Measurements from ENCODE around the gene PDGFA.

The PDGFA gene

DNA sequence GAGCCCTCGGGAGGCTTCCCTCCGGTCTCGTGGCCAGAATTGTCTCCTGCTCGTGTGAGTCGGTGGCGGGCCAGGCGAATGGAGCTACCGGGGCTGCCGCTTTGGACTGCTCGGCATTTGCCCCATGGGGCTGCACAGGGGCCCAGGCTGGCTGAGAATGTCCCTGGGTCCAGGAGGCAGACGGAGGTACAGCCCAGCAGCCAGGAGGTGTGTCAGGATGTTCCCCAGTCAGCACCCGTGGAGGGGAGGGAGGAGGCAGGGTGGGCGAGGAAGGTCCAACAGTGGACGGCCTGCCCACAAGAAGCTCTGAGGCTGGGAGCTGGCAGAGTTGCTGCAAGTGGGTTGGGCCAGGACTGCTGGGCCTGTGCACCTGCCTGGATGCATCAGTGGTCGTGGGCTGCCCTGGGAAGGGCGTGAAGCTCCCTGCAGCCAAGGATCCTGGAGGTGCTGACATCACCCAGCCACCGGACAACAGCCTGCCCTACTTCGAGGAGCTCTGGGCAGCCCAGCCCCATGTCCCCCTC, 46.4 kb downstream of the PDGFA start:
- no peak overlapping the region for H3K4me2 ChIP-seq (ENCODE audit: low read length)
- no peaks in the 10 kb centered on the region for H3K9me3 ChIP-seq (ENCODE audit: control insufficient read depth, low read length)
- no peak overlapping the region for H2AFZ ChIP-seq
- peaks cover 12% of the 10 kb centered on the region for H3K4me1 ChIP-seq
- H3K9ac ChIP-seq = no peak overlapping the region
- no peaks in the 10 kb centered on the region for H3K79me2 ChIP-seq
- H3K4me3 ChIP-seq (ENCODE audit: low read depth, low read length) = no peak overlapping the region
- H3K36me3 ChIP-seq (ENCODE audit: control insufficient read depth, insufficient read depth, low read length) = no peaks in the 10 kb centered on the region
- no peak overlapping the region for H3K27ac ChIP-seq
- H3K27me3 ChIP-seq (ENCODE audit: control insufficient read depth, insufficient read depth, low read length) = no peaks in the 10 kb centered on the region
- TF ChIP-seq, protein P1, sequence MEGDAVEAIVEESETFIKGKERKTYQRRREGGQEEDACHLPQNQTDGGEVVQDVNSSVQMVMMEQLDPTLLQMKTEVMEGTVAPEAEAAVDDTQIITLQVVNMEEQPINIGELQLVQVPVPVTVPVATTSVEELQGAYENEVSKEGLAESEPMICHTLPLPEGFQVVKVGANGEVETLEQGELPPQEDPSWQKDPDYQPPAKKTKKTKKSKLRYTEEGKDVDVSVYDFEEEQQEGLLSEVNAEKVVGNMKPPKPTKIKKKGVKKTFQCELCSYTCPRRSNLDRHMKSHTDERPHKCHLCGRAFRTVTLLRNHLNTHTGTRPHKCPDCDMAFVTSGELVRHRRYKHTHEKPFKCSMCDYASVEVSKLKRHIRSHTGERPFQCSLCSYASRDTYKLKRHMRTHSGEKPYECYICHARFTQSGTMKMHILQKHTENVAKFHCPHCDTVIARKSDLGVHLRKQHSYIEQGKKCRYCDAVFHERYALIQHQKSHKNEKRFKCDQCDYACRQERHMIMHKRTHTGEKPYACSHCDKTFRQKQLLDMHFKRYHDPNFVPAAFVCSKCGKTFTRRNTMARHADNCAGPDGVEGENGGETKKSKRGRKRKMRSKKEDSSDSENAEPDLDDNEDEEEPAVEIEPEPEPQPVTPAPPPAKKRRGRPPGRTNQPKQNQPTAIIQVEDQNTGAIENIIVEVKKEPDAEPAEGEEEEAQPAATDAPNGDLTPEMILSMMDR (IDR thresholded peaks at IDR 0.05) = no peak

DNA sequence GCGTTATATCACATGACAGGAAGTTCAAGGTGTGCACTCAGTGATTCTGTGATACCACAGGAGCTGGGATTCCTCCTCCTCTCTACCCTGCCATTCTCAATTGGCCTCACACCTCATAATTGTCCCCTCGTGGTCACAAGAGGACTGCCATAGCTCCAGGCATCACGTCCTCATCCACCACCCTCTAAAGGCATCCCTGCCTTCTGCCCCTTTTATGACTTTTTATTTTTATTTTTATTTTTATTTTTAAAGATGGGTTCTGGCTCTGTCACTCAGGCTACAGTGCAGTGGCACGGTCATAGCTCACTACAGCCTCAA, 47.0 kb downstream of the PDGFA start:
- Histone ChIP-seq H3K27me3 (ENCODE audit: control insufficient read depth, insufficient read depth, low read length) (no peaks in the 10 kb centered on the region), H3K27ac (peak overlapping the region; percentile 91), H3K4me1 (peaks cover 12% of the 10 kb centered on the region), H3K36me3 (ENCODE audit: control insufficient read depth, insufficient read depth, low read length) (no peaks in the 10 kb centered on the region), H3K9ac (no peak overlapping the region), H3K9me3 (ENCODE audit: control insufficient read depth, low read length) (no peaks in the 10 kb centered on the region), H2AFZ (no peak overlapping the region), H3K79me2 (no peaks in the 10 kb centered on the region), H3K4me2 (ENCODE audit: low read length) (peak overlapping the region; percentile 40), H3K4me3 (ENCODE audit: low read depth, low read length) (peak overlapping the region; percentile 0)
- TF ChIP-seq, protein P1 (IDR thresholded peaks at IDR 0.05) = no peak

DNA sequence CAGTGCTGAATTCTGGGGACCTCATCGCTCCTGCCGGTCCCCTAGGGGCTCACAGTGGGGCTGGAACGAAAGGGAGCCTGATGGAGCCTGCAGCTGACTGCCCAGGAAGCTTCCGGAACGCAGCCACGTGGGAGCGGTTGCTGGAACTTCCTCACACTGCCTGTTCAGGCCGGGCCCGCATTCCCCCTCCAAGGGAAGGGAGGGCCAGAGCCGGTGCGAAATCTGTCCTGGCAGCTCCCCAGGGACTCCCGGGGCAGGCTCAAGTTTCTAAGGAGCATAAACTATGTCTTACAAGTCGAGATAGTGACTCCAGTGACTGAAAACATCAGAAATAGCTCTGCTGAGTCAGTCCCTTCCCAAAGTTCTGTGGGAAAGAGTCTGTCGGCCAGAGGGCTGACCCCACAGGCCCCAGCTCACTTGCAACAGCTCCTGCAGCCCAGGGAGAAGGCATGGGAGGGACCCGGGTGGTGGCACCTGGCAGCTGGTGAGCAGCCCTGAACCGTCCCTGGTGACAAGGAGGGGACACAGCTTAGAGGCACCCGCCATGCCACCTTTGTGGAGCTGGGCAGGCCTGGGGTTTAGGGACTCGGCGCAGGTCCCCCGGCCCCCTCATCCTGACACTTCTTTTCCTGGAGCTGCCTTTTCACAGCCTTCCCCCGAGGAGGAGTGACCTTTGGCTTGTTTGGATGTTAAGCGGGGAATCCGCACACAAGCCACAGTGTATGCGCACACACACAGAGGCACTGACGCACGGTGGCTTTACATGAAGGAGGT, 47.6 kb downstream of the PDGFA start:
- Histone ChIP-seq H3K4me2 (ENCODE audit: low read length) (peak overlapping the region; percentile 55), H3K4me3 (ENCODE audit: low read depth, low read length) (peak overlapping the region; percentile 0), H3K27me3 (ENCODE audit: control insufficient read depth, insufficient read depth, low read length) (no peaks in the 10 kb centered on the region), H3K79me2 (no peaks in the 10 kb centered on the region), H3K27ac (peak overlapping the region; percentile 91), H3K9ac (no peak overlapping the region), H3K4me1 (peaks cover 12% of the 10 kb centered on the region), H3K9me3 (ENCODE audit: control insufficient read depth, low read length) (no peaks in the 10 kb centered on the region), H3K36me3 (ENCODE audit: control insufficient read depth, insufficient read depth, low read length) (no peaks in the 10 kb centered on the region), H2AFZ (peak overlapping the region; percentile 74)
- TF ChIP-seq, protein P1 (IDR thresholded peaks at IDR 0.05) = no peak

DNA sequence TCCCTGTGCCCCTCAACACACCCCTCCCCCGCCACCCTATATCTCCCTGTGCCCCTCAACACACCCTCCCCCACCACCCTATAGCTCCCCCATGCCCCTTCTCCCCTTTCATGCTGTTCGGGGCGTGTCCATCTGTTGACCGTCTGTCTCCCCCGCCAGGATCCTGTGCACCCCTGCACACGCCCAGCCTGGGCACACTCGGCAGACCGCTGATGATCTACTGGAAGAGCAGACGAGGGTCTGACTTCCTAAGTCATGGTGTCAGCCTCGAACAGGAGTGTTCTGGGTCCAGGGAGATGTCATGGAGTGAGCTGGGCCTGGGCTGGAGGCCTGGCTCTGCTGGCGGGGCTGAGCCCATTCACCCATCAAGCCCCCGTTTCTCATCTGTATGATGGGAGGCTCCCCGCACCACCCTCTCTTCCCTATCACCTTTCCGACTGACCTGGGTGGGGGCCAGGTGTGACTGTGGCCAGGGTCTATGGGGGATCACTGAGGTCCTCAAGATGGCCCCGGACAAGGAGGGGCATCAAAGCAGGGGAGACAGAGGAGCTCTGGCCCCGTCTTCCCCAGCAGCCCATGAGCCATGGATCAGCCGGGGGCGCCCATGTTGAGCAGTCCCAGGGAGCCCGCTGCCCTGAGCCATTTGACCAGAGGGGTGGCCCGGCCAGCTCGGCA, 48.3 kb downstream of the PDGFA start:
- H3K27ac ChIP-seq = peak overlapping the region; percentile 91
- H3K4me3 ChIP-seq (ENCODE audit: low read depth, low read length) = no peak overlapping the region
- TF ChIP-seq, protein P1 (IDR thresholded peaks at IDR 0.05) = no peak

More for the DNA sequence above, 48.3 kb downstream of the PDGFA start:
- Histone ChIP-seq H3K9ac (no peak overlapping the region), H3K79me2 (no peaks in the 10 kb centered on the region), H3K9me3 (ENCODE audit: control insufficient read depth, low read length) (no peaks in the 10 kb centered on the region), H3K4me1 (peaks cover 12% of the 10 kb centered on the region), H2AFZ (peak overlapping the region; percentile 74), H3K4me2 (ENCODE audit: low read length) (peak overlapping the region; percentile 55), H3K27me3 (ENCODE audit: control insufficient read depth, insufficient read depth, low read length) (no peaks in the 10 kb centered on the region), H3K36me3 (ENCODE audit: control insufficient read depth, insufficient read depth, low read length) (no peaks in the 10 kb centered on the region)
